ENCODE data around the gene AGO3. TPM values are rescaled to one million over a fixed set of nuclear protein-coding genes. Genes with fewer than 3 reads are reported as not detected.
"Not testable (repeated sequence)": the region's sequence is repeated elsewhere in the genome, so short reads cannot be mapped to it uniquely, and the experiment has no call there.

AGO3 gene
- total and polyA plus RNA-seq, 7 donors = 2.2 to 17.6 (median 10.4) TPM

- H3K9me3 ChIP-seq = no peaks in the 10 kb centered on the region
- 88 to 97% (median 94%) methylated on average over 2 of the region's 2 CpGs for WGBS, 3 donors
- ATAC-seq (no peak), DNase-seq (no peak)
- no peaks in the 10 kb centered on the region for H3K4me1 ChIP-seq
- no peaks in the 10 kb centered on the region for H3K27me3 ChIP-seq (ENCODE audit: insufficient read depth in 3 of 3, low read length in 2 of 3)
- H3K27ac ChIP-seq = no peak overlapping the region
- intact Hi-C loops (cut with DNase I) = no loop called here
- H3K36me3 ChIP-seq (ENCODE audit: insufficient read depth in 1 of 2, low read depth in 1 of 2) = peaks cover 6 to 94% of the 10 kb centered on the region in 2 donors
- no peak overlapping the region for H3K4me3 ChIP-seq
- TF ChIP-seq CTCF (IDR thresholded peaks at IDR 0.05) = no peak
These were observed 85.8 kb downstream of the AGO3 start for GRCh38 chr1:36016686-36017085.

- Histone ChIP-seq H3K27me3 (ENCODE audit: insufficient read depth in 3 of 3, low read length in 2 of 3) (no peaks in the 10 kb centered on the region), H3K4me3 (no peak overlapping the region), H3K27ac (no peak overlapping the region), H3K9me3 (no peaks in the 10 kb centered on the region), H3K36me3 (ENCODE audit: insufficient read depth in 1 of 2, low read depth in 1 of 2) (peaks cover 3 to 58% of the 10 kb centered on the region in 2 donors), H3K4me1 (no peaks in the 10 kb centered on the region)
- intact Hi-C loops (cut with DNase I) = no loop called here
- no peak for ATAC-seq
- DNase-seq = no peak
- WGBS, 3 donors = 52 to 89% (median 56%) methylated on average over 5 of the region's 5 CpGs
- TF ChIP-seq CTCF (IDR thresholded peaks at IDR 0.05) = no peak
These were observed 92.3 kb downstream of the AGO3 start for GRCh38 chr1:36023098-36023769.

- 94 to 96% (median 95%) methylated on average over 3 of the region's 3 CpGs for WGBS, 3 donors
- peaks cover 3 to 55% of the 10 kb centered on the region in 2 donors for H3K36me3 ChIP-seq (ENCODE audit: insufficient read depth in 1 of 2, low read depth in 1 of 2)
- DNase-seq; H3K27ac ChIP-seq; ATAC-seq; H3K27me3 ChIP-seq (ENCODE audit: insufficient read depth in 3 of 3, low read length in 2 of 3); H3K4me1 ChIP-seq; H3K9me3 ChIP-seq; intact Hi-C loops (cut with DNase I); H3K4me3 ChIP-seq: not testable (repeated sequence)
These were observed 93.1 kb downstream of the AGO3 start for GRCh38 chr1:36024024-36024423.

GRCh38 chr1:36024847-36025246 lies 93.9 kb downstream of the AGO3 start:
- H3K36me3 ChIP-seq (ENCODE audit: insufficient read depth in 1 of 2, low read depth in 1 of 2) = peaks cover 3 to 54% of the 10 kb centered on the region in 2 donors

GRCh38 chr1:36027766-36028165 lies 96.9 kb downstream of the AGO3 start:
- ATAC-seq (no peak), DNase-seq (no peak)
- Histone ChIP-seq H3K36me3 (ENCODE audit: insufficient read depth in 1 of 2, low read depth in 1 of 2) (peaks cover 3 to 61% of the 10 kb centered on the region in 2 donors), H3K4me3 (no peak overlapping the region), H3K4me1 (no peaks in the 10 kb centered on the region), H3K27ac (no peak overlapping the region), H3K9me3 (no peaks in the 10 kb centered on the region), H3K27me3 (ENCODE audit: insufficient read depth in 3 of 3, low read length in 2 of 3) (no peaks in the 10 kb centered on the region)
- 97 to 98% (median 98%) methylated on average over 3 of the region's 3 CpGs for WGBS, 3 donors
- no peak for TF ChIP-seq CTCF (IDR thresholded peaks at IDR 0.05)
- intact Hi-C loops (cut with DNase I) = no loop called here

More at GRCh38 chr1:36024847-36025246, 93.9 kb downstream of the AGO3 start:
- Histone ChIP-seq H3K27me3 (ENCODE audit: insufficient read depth in 3 of 3, low read length in 2 of 3) (no peaks in the 10 kb centered on the region), H3K27ac (no peak overlapping the region), H3K4me1 (no peaks in the 10 kb centered on the region), H3K4me3 (no peak overlapping the region), H3K9me3 (no peaks in the 10 kb centered on the region)
- ATAC-seq = no peak
- no peak for TF ChIP-seq CTCF (IDR thresholded peaks at IDR 0.05)
- DNase-seq = no peak
- intact Hi-C loops (cut with DNase I) = no loop called here
- WGBS, 3 donors = 91 to 96% (median 94%) methylated on average over 1 of the region's 1 CpG
